HepG2 (cell line): ENCODE measurements around the gene POU3F1. TPM values are rescaled to one million over a fixed set of nuclear protein-coding genes. Genes with fewer than 3 reads are reported as not detected.

Experiments used
- ATAC-seq: fragments of 200-7000 bp; cut with Tn5 transposase; 3 replicates; pipeline ENCODE4 v1.9.1; 2020; ENCODE audit warnings: mild to moderate bottlenecking, moderate library complexity
- BruUV-seq: library from RNA; stranded (reverse); fragments of 400-500 nt; replicated peaks from 2 replicates; lab custom pipeline; 2021; lab: Mats Ljungman, UMichigan
- CTCF ChIA-PET: fragments of 300-600 bp; formaldehyde crosslinking; extraction: SDS; loops from one replicate; lab custom pipeline; 2021; ENCODE audit warnings: low total read pairs, inconsistent platforms, low intra/inter-chr PET ratio; lab: Yijun Ruan, JAX
- POLR2A ChIA-PET: fragments of 350-600 bp; sonication (Branson Sonifier 250); formaldehyde crosslinking; loops from one replicate; lab custom pipeline; 2020; ENCODE audit warnings: antibody characterized with exemption, inconsistent platforms; lab: Yijun Ruan, JAX
- DNase-seq: peaks from one replicate; pipeline ENCODE4 v3.0.0-alpha.2; 2015; ENCODE audit warnings: low spot score
- FAIRE-seq: peaks from 3 replicates; lab custom pipeline; 2011; peaks lifted over from hg19 to GRCh38; lab: Jason Lieb, UNC
- H2AFZ ChIP-seq: one replicate; pipeline ENCODE4 v1.6.1; 2011; ENCODE audit warnings: low read length, inconsistent platforms
- H3K27ac ChIP-seq: fragments of 300-600 bp; 3 replicates; pipeline ENCODE4 v1.8.0; 2011; ENCODE audit warnings: mixed run types, mild to moderate bottlenecking, mixed read lengths, low read length, inconsistent platforms; ENCODE audit not compliant: insufficient read depth; ENCODE audit errors: extremely low read length
- H3K27me3 ChIP-seq, 2 experiments: fragments of 200-600 bp in 1 of 2; 2 replicates in 1 of 2; 3 replicates in 1 of 2; pipeline versions ENCODE4 v1.6.0 to v1.8.0; 2011; ENCODE audit warnings: low read length in 2 of 2, mild to moderate bottlenecking in 2 of 2, moderate library complexity in 2 of 2, inconsistent platforms in 1 of 2; ENCODE audit not compliant: insufficient read depth in 2 of 2, control insufficient read depth in 1 of 2
- H3K36me3 ChIP-seq, 2 experiments: fragments of 200-600 bp in 1 of 2; replicated peaks in 1 of 2; 2 replicates in 1 of 2; 3 replicates in 1 of 2; pipeline versions ENCODE4 v1.5.1 to v1.8.0; 2011; ENCODE audit warnings: low read length in 2 of 2, inconsistent platforms in 1 of 2; ENCODE audit not compliant: insufficient read depth in 2 of 2, control insufficient read depth in 1 of 2
- H3K4me1 ChIP-seq: 2 replicates; pipeline ENCODE4 v1.5.1; 2012; ENCODE audit warnings: low read length, inconsistent platforms; ENCODE audit not compliant: insufficient read depth
- H3K4me2 ChIP-seq: 2 replicates; pipeline ENCODE4 v1.6.0; 2011; ENCODE audit warnings: low read depth, low read length, inconsistent platforms
- H3K4me3 ChIP-seq, 3 experiments: fragments of 200-600 bp in 1 of 3; sonication (generic), shearing (Covaris generic) in 1 of 3; replicated peaks in 1 of 3; 2 replicates each; pipeline ENCODE4 v1.5.1; 2011 to 2016; ENCODE audit warnings: low read length in 3 of 3, inconsistent platforms in 2 of 3, low read depth in 2 of 3, mild to moderate bottlenecking in 2 of 3, control low read depth in 1 of 3, mixed read lengths in 1 of 3; ENCODE audit not compliant: insufficient read depth in 1 of 3
- H3K79me2 ChIP-seq: one replicate; pipeline ENCODE4 v1.6.1; 2011; ENCODE audit warnings: low read length, inconsistent platforms; ENCODE audit not compliant: insufficient read depth
- H3K9ac ChIP-seq: 2 replicates; pipeline ENCODE4 v1.6.0; 2011; ENCODE audit warnings: mild to moderate bottlenecking, low read depth, low read length, inconsistent platforms; ENCODE audit not compliant: insufficient read depth
- H3K9me3 ChIP-seq: 2 replicates; pipeline ENCODE4 v1.5.1; 2012; ENCODE audit warnings: mild to moderate bottlenecking, low read length
- H4K20me1 ChIP-seq: 2 replicates; pipeline ENCODE4 v1.6.0; 2011; ENCODE audit warnings: inconsistent platforms, mild to moderate bottlenecking, low read length, moderate library complexity; ENCODE audit not compliant: insufficient read depth
- DBP ChIP-seq: sonication (generic); formaldehyde crosslinking; IDR thresholded peaks from 2 replicates; pipeline ENCODE4 v1.4.0; 2020; ENCODE audit warnings: missing genetic modification reagents; ENCODE audit errors: not compliant biosample characterization
- MAZ ChIP-seq, 2 experiments: sonication (generic) in 1 of 2; formaldehyde crosslinking in 1 of 2; IDR thresholded peaks; 2 replicates each; pipeline versions ENCODE4 v1.5.0 to v1.6.1; 2012 to 2020; ENCODE audit warnings: low read depth in 2 of 2, mild to moderate bottlenecking in 2 of 2, borderline replicate concordance in 1 of 2, improper control_type of control experiment in 1 of 2, low read length in 1 of 2, missing genetic modification reagents in 1 of 2, moderate library complexity in 1 of 2
- SKI ChIP-seq: fragments of 450-650 bp; IDR thresholded peaks from one replicate; pipeline ENCODE4 v1.6.1; 2018; ENCODE audit warnings: mild to moderate bottlenecking; ENCODE audit not compliant: partially characterized antibody
- THAP8 ChIP-seq: sonication (generic); formaldehyde crosslinking; IDR thresholded peaks from 2 replicates; pipeline ENCODE4 v1.5.1; 2020; ENCODE audit warnings: missing genetic modification reagents, mild to moderate bottlenecking, borderline replicate concordance
- ZBTB2 ChIP-seq: sonication (generic); formaldehyde crosslinking; IDR thresholded peaks from 2 replicates; pipeline ENCODE4 v1.8.0; 2022; ENCODE audit warnings: low read depth, missing genetic modification reagents
- ZFP41 ChIP-seq: sonication (generic); formaldehyde crosslinking; IDR thresholded peaks from 2 replicates; pipeline ENCODE4 v1.4.0; 2020; ENCODE audit warnings: mild to moderate bottlenecking, missing genetic modification reagents, borderline replicate concordance
- ZFP90 ChIP-seq: sonication (generic); formaldehyde crosslinking; IDR thresholded peaks from 2 replicates; pipeline ENCODE4 v1.8.0; 2022; ENCODE audit warnings: missing genetic modification reagents, mild to moderate bottlenecking, inconsistent platforms, borderline replicate concordance
- ZHX1 ChIP-seq: sonication (generic); formaldehyde crosslinking; IDR thresholded peaks from 2 replicates; pipeline ENCODE4 v1.8.1; 2022; ENCODE audit warnings: low read depth, mild to moderate bottlenecking, missing genetic modification reagents
- WGBS: methylation state at CpG from one replicate; pipeline ENCODE4 v1.1.6; 2017; ENCODE audit warnings: low lambda C conversion rate; 5-methylcytosine and 5-hydroxymethylcytosine counted together
- in situ Hi-C: cut with HindIII; loops from 2 replicates; pipeline ENCODE4 v1.10.0; 2017; ENCODE audit warnings: low pct_unique_long_range_greater_than_20kb; ENCODE audit not compliant: extremely low pct_ligation_motif_present
- intact Hi-C: fragments of 100-400 bp; cut with micrococcal nuclease; formaldehyde crosslinking; loops from one replicate; pipeline ENCODE4 v1.10.0; 2022; ENCODE audit not compliant: unreplicated experiment
- polyA plus RNA-seq, 8 experiments: library from polyadenylated mRNA; depleted of rRNA in 3 of 8; stranded (reverse) in 7 of 8; unstranded in 1 of 8; fragments of >200 nt; fragmentation: Illumina TruSeq in 4 of 8; extraction: Trizol in 4 of 8; gene quantifications; 2 replicates each; pipeline versions ENCODE4 v1.2.1 to v1.2.3, GENCODE V29; 2011 to 2016; ENCODE audit warnings: low read depth in 4 of 8, missing spikeins in 1 of 8, mixed read lengths in 1 of 8; ENCODE audit not compliant: insufficient read depth in 1 of 8
- total RNA-seq, 5 experiments: library from RNA; depleted of rRNA; stranded (reverse); fragments of >200 nt; fragmentation: Illumina TruSeq; extraction: Trizol; gene quantifications; 2 replicates each; pipeline ENCODE4 v1.2.3, GENCODE V29; 2016; ENCODE audit warnings: low read depth in 1 of 5

Gene POU3F1
- total and polyA plus RNA-seq, 2 of the 13 experiments (the other 11 are each of a cell fraction or from before 2014, with no cell fraction given), result not detected

- ChIA-PET CTCF (no interaction called here), POLR2A (no interaction called here)
- no TSS peak for BruUV-seq
- H3K79me2 ChIP-seq, result no peaks in the 10 kb centered on the region
- H3K27ac ChIP-seq, result no peak overlapping the region
- H3K4me1 ChIP-seq, result no peaks in the 10 kb centered on the region
- 53% methylated on average over 14 of the region's 21 CpGs for WGBS
- DNase-seq (no peak), ATAC-seq (no peak), FAIRE-seq (no peak)
- intact Hi-C loops (no loop called here), in situ Hi-C loops (loop anchor here (5.0 kb wide), 1 partner anchor 775 kb away; no protein-coding TSS in a partner anchor)
- H3K4me3 ChIP-seq, result no peak overlapping the region
- H3K36me3 ChIP-seq, result no peaks in the 10 kb centered on the region
- TF ChIP-seq ZBTB2 (no peak), DBP (CRISPR knock-in tag) (no peak), MAZ (IDR thresholded peaks at IDR 0.05; ENCODE audit: borderline replicate concordance, low read depth, low read length) (no peak), MAZ (CRISPR knock-in tag; IDR thresholded peaks at IDR 0.05; ENCODE audit: low read depth) (no peak), THAP8 (no peak), ZHX1 (CRISPR knock-in tag) (no peak), ZFP41 (CRISPR knock-in tag) (no peak), SKI (no peak), ZFP90 (CRISPR knock-in tag) (no peak)
- H2AFZ ChIP-seq, result no peak overlapping the region
- no peak overlapping the region for H3K9ac ChIP-seq
- H3K4me2 ChIP-seq, result no peak overlapping the region
- H3K27me3 ChIP-seq, result peaks cover 13 to 61% of the 10 kb centered on the region in 2 experiments
- H4K20me1 ChIP-seq, result 0 out of 2 replicates have a peak, but pooled peaks cover 2% of the 10 kb centered on the region
- no peaks in the 10 kb centered on the region for H3K9me3 ChIP-seq
These were observed 4.4 kb downstream of the POU3F1 start for GRCh38 chr1:38041936-38042834.
